Testis (tissue), 2 donors: ENCODE data around the gene BTN2A1.

Source experiments
- CTCF ChIP-seq, 3 experiments: fragments of 450-650 bp in 2 of 3; fragments of 200-600 bp in 1 of 3; sonication (generic) in 1 of 3; IDR thresholded peaks; one replicate each; pipeline ENCODE4 v1.5.1; 2016 to 2019; ENCODE audit warnings: antibody characterized with exemption in 3 of 3, mild to moderate bottlenecking in 2 of 3, moderate library complexity in 1 of 3
- POLR2A ChIP-seq: fragments of 450-650 bp; IDR thresholded peaks from one replicate; pipeline ENCODE4 v1.6.1; 2017; ENCODE audit warnings: antibody characterized with exemption, mild to moderate bottlenecking, moderate library complexity

- TF ChIP-seq CTCF (IDR thresholded peaks at IDR 0.05) (no peak), POLR2A (no peak)
Measured at GRCh38 chr6:26439151-26440125, 18.3 kb upstream of the BTN2A1 start.
